ENCODE data around the gene MPZL1. TPM values are rescaled to one million over a fixed set of nuclear protein-coding genes. Genes with fewer than 3 reads are reported as not detected.

The MPZL1 gene
- total RNA-seq, 1 donor from 2014 or later = 149 TPM

DNA sequence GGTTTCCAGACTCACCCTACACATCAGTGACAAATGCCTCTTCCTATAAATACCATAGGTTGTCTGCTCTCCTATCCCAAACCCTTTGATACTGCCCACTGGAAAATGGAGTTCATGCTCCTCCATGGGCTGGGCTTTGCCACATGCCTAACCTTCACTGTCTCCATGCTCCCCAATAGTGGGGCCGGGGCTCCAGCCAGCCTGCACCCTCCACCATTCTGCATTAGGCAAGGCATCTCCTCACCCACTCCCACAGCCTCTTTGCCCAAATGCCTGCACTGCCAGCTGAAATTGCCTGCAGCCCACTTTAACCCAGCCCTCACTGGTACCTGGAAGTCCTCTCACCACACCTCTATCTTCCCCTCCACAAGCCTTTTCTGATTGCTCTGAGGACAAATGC, 18.2 kb upstream of the MPZL1 start:
- no peak for TF ChIP-seq CTCF (IDR thresholded peaks at IDR 0.05; ENCODE audit: partially characterized antibody, unreplicated experiment)
- H3K4me1 Mint-ChIP-seq (ENCODE audit: low read depth, unreplicated experiment) = no peaks in the 10 kb centered on the region
- no peaks in the 10 kb centered on the region for H3K9me3 Mint-ChIP-seq (ENCODE audit: unreplicated experiment)
- H3K4me3 Mint-ChIP-seq (ENCODE audit: unreplicated experiment) = no peak overlapping the region
- no peaks in the 10 kb centered on the region for H3K36me3 Mint-ChIP-seq (ENCODE audit: unreplicated experiment)
- H3K27ac Mint-ChIP-seq (ENCODE audit: unreplicated experiment) = no peak overlapping the region
- DNase-seq = no peak
- H3K27me3 Mint-ChIP-seq (ENCODE audit: unreplicated experiment) = peaks cover 2% of the 10 kb centered on the region

DNA sequence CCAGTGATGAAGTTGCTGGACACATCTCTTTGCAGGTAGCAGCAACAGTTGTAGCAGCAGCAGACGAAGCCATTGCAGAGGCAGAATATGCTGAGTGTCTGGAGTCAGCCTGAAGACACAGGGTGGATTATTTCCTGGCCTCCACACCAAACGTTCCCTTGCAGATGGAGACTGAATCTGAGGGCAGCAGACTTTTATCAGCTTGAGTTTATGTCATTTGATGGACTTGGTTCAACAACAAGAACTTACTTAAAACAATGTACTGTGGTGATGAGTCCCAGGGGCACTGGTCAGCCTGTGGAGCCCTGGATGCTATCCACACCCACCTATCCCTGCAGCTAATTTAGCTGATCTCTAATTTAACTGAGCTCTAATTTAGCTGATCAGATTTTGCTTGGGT, 17.1 kb upstream of the MPZL1 start:
- TF ChIP-seq CTCF (IDR thresholded peaks at IDR 0.05; ENCODE audit: partially characterized antibody, unreplicated experiment) = no peak
- H3K27me3 Mint-ChIP-seq (ENCODE audit: unreplicated experiment) = peaks cover 2% of the 10 kb centered on the region
- H3K4me3 Mint-ChIP-seq (ENCODE audit: unreplicated experiment) = no peak overlapping the region
- H3K27ac Mint-ChIP-seq (ENCODE audit: unreplicated experiment) = no peak overlapping the region
- H3K4me1 Mint-ChIP-seq (ENCODE audit: low read depth, unreplicated experiment) = no peaks in the 10 kb centered on the region
- no peaks in the 10 kb centered on the region for H3K36me3 Mint-ChIP-seq (ENCODE audit: unreplicated experiment)
- H3K9me3 Mint-ChIP-seq (ENCODE audit: unreplicated experiment) = no peaks in the 10 kb centered on the region
- DNase-seq = no peak

- H3K4me1 Mint-ChIP-seq (ENCODE audit: low read depth, unreplicated experiment) = no peaks in the 10 kb centered on the region
- DNase-seq = no peak
- no peaks in the 10 kb centered on the region for H3K36me3 Mint-ChIP-seq (ENCODE audit: unreplicated experiment)
- no peak overlapping the region for H3K4me3 Mint-ChIP-seq (ENCODE audit: unreplicated experiment)
- no peak overlapping the region for H3K27ac Mint-ChIP-seq (ENCODE audit: unreplicated experiment)
- no peak for TF ChIP-seq CTCF (IDR thresholded peaks at IDR 0.05; ENCODE audit: partially characterized antibody, unreplicated experiment)
- no peaks in the 10 kb centered on the region for H3K9me3 Mint-ChIP-seq (ENCODE audit: unreplicated experiment)
- peaks cover 2% of the 10 kb centered on the region for H3K27me3 Mint-ChIP-seq (ENCODE audit: unreplicated experiment)
Observed at GRCh38 chr1:167705250-167705649, 16.5 kb upstream of the MPZL1 start.

GRCh38 chr1:167706363-167706762, 15.4 kb upstream of the MPZL1 start:
- H3K4me1 Mint-ChIP-seq (ENCODE audit: low read depth, unreplicated experiment) = no peaks in the 10 kb centered on the region
- no peak for TF ChIP-seq CTCF (IDR thresholded peaks at IDR 0.05; ENCODE audit: partially characterized antibody, unreplicated experiment)
- no peak for DNase-seq
- no peak overlapping the region for H3K27ac Mint-ChIP-seq (ENCODE audit: unreplicated experiment)
- no peaks in the 10 kb centered on the region for H3K36me3 Mint-ChIP-seq (ENCODE audit: unreplicated experiment)
- peaks cover 2% of the 10 kb centered on the region for H3K27me3 Mint-ChIP-seq (ENCODE audit: unreplicated experiment)
- no peak overlapping the region for H3K4me3 Mint-ChIP-seq (ENCODE audit: unreplicated experiment)
- H3K9me3 Mint-ChIP-seq (ENCODE audit: unreplicated experiment) = no peaks in the 10 kb centered on the region

DNA sequence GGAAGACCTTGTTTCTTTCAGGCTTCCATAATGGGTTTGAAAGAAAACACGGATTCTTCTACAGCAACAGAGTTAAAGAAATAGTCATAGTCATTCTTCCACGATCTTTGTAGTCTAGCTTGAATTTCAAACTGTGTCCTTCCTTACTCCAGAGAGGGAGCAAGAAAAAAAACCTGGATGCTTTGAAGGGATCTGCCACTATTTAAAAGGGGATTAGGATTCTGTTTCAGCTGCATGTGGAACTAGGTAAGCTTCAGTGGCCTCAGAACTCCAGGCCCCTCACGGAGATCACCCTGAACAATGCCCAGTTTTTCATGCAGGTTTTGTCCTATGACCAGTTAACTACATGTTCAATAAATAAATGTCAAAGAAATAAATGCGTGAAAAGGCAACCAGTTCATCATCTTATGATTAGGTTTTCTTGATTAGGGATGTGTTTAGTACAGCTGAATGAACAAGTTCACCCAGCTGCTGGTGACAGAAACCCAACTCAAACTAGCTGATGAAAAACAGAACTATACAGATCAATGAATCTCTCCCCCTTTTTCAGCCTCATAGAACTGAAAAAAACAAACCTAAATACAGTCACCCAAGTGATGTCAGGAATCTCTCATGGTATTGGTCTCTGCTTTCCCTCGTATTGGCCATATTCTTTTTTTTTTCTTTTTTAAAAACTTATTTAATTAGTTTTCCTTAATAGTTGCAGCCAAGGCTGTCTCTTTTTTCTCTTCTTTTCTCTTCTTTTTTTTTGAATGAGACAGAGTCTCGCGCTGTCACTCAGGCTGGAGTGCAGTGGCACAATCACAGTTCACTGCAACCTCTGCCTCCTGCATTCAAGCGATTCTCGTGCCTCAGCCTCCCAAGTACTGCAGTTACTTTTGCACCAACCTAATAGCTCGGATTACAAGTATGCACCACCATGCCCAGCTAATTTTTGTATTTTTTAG, 14.6 kb upstream of the MPZL1 start:
- Mint-ChIP-seq H3K36me3 (ENCODE audit: unreplicated experiment) (no peaks in the 10 kb centered on the region), H3K4me1 (ENCODE audit: low read depth, unreplicated experiment) (no peaks in the 10 kb centered on the region), H3K27me3 (ENCODE audit: unreplicated experiment) (peaks cover 2% of the 10 kb centered on the region), H3K27ac (ENCODE audit: unreplicated experiment) (no peak overlapping the region), H3K9me3 (ENCODE audit: unreplicated experiment) (no peaks in the 10 kb centered on the region), H3K4me3 (ENCODE audit: unreplicated experiment) (no peak overlapping the region)
- TF ChIP-seq CTCF (IDR thresholded peaks at IDR 0.05; ENCODE audit: partially characterized antibody, unreplicated experiment) = no peak
- DNase-seq = no peak
